ENCODE measurements around the gene ATP1A1. TPM values are rescaled to one million over a fixed set of nuclear protein-coding genes. Genes with fewer than 3 reads are reported as not detected.

ATP1A1 gene
- total and polyA plus RNA-seq, 9 of the 15 experiments (the other 6 are each of a cell fraction or from before 2014, with no cell fraction given) = 99.3 to 513 (median 234) TPM

DNA sequence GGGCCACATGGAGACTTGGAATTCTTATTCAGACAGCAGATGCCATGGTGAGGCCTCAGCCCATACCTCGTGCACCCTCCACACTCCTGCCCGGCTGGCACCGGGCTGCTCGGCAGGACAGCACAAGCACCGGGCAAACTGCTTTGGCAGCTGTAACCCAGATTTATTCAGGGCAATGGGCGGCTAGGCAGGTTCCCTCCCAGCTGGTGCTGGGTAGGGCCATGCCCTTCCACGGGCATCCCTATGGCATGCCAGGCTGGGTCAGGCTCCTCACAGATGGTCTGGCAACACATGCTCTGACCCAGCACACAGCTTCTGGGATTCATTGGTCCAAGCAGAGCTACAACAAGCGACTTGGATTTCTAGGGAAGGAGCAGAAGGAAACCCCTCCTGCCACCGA, 53.4 kb downstream of the ATP1A1 start:
- H3K4me1 ChIP-seq (replicated peaks in 1 of 2; ENCODE audit: control insufficient read depth in 2 of 2, insufficient read depth in 2 of 2, low read length in 2 of 2) = peaks cover 9 to 13% of the 10 kb centered on the region in 2 experiments; a peak in 3 of 5 replicates
- FAIRE-seq (no peak), DNase-seq (ENCODE audit: extremely low read depth in 1 of 4, low spot score in 3 of 4) (no peak), ATAC-seq (no peak)
- POLR2A ChIA-PET = interaction anchor here (0.6 to 1.2 kb wide), 3 partner anchors 9 to 907 kb away, joined by 3 to 6 read pairs (median 3); no protein-coding TSS in a partner anchor
- in situ Hi-C loops (cut with MboI) (no loop called here), intact Hi-C loops (cut with micrococcal nuclease) (no loop called here)
- CTCF ChIA-PET (ENCODE audit: low intra/inter-chr PET ratio) = no interaction called here
- H3K79me2 ChIP-seq (ENCODE audit: control insufficient read depth, insufficient read depth, low read length) = no peaks in the 10 kb centered on the region
- H3K4me2 ChIP-seq (ENCODE audit: insufficient read depth, low read length) = no peak overlapping the region
- H3K36me3 ChIP-seq (ENCODE audit: control insufficient read depth, insufficient read depth, low read length) = no peaks in the 10 kb centered on the region
- H3K27ac ChIP-seq (ENCODE audit: extremely low read depth, low read depth, low read length) = no peak overlapping the region
- no peaks in the 10 kb centered on the region for H3K9me1 ChIP-seq (ENCODE audit: control insufficient read depth, insufficient read depth, low read length)
- H2AFZ ChIP-seq (ENCODE audit: low read depth, low read length) = no peak overlapping the region
- H3K9ac ChIP-seq (ENCODE audit: insufficient read depth in 1 of 2, low read depth in 2 of 2, low read length in 2 of 2) = peak overlapping the region in 1 of 2 experiments; percentile 40; a peak in 1 of 4 replicates
- BruUV-seq (replicated peaks) = no TSS peak
- no peak overlapping the region for H3K4me3 ChIP-seq
- H4K20me1 ChIP-seq (replicated peaks; ENCODE audit: control insufficient read depth, insufficient read depth, low read length) = no peaks in the 10 kb centered on the region
- H3K9me3 ChIP-seq (replicated peaks; ENCODE audit: control insufficient read depth, insufficient read depth, low read depth, low read length) = no peaks in the 10 kb centered on the region
- WGBS (ENCODE audit: insufficient coverage, low coverage, missing lambda C conversion rate) = 59% methylated on average over 9 of the region's 9 CpGs
- H3K27me3 ChIP-seq (ENCODE audit: control insufficient read depth in 2 of 2, insufficient read depth in 2 of 2, low read length in 2 of 2) = no peaks in the 10 kb centered on the region; a peak in 1 of 5 replicates
- TF ChIP-seq ILF3 (IDR thresholded peaks at IDR 0.05; ENCODE audit: borderline replicate concordance) = no peak
- TF ChIP-seq CEBPG (CRISPR knock-in tag; IDR thresholded peaks at IDR 0.05) = no peak
- TF ChIP-seq CEBPG (tag; conservative IDR thresholded peaks at IDR 0.05 in 1 of 2, IDR thresholded peaks at IDR 0.05 in 1 of 2) = no peak
- TF ChIP-seq, protein P1, sequence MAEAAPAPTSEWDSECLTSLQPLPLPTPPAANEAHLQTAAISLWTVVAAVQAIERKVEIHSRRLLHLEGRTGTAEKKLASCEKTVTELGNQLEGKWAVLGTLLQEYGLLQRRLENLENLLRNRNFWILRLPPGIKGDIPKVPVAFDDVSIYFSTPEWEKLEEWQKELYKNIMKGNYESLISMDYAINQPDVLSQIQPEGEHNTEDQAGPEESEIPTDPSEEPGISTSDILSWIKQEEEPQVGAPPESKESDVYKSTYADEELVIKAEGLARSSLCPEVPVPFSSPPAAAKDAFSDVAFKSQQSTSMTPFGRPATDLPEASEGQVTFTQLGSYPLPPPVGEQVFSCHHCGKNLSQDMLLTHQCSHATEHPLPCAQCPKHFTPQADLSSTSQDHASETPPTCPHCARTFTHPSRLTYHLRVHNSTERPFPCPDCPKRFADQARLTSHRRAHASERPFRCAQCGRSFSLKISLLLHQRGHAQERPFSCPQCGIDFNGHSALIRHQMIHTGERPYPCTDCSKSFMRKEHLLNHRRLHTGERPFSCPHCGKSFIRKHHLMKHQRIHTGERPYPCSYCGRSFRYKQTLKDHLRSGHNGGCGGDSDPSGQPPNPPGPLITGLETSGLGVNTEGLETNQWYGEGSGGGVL (CRISPR knock-in tag; IDR thresholded peaks at IDR 0.05) = no peak
- TF ChIP-seq, protein P2, sequence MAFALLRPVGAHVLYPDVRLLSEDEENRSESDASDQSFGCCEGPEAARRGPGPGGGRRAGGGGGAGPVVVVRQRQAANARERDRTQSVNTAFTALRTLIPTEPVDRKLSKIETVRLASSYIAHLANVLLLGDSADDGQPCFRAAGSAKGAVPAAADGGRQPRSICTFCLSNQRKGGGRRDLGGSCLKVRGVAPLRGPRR (CRISPR knock-in tag; IDR thresholded peaks at IDR 0.05) = no peak
- no peak for TF ChIP-seq ZNF175 (CRISPR knock-in tag; IDR thresholded peaks at IDR 0.05; ENCODE audit: low read depth)
- TF ChIP-seq KLF6 (CRISPR knock-in tag; IDR thresholded peaks at IDR 0.05; ENCODE audit: borderline replicate concordance) = no peak
- TF ChIP-seq BCOR (IDR thresholded peaks at IDR 0.05) = no peak
- TF ChIP-seq SNAPC5 (CRISPR knock-in tag; IDR thresholded peaks at IDR 0.05) = no peak
- TF ChIP-seq ZNF589 (CRISPR knock-in tag; IDR thresholded peaks at IDR 0.05; ENCODE audit: low read depth) = no peak
- no peak for TF ChIP-seq RBM14 (IDR thresholded peaks at IDR 0.05; ENCODE audit: borderline replicate concordance, insufficient read depth, low read depth, low read length)
- TF ChIP-seq E2F4 (CRISPR knock-in tag; IDR thresholded peaks at IDR 0.05; ENCODE audit: low read depth) = no peak
- TF ChIP-seq KAT2B (IDR thresholded peaks at IDR 0.05; ENCODE audit: low read depth, low read length) = no peak
- TF ChIP-seq FOXK1 (CRISPR knock-in tag; IDR thresholded peaks at IDR 0.05; ENCODE audit: borderline replicate concordance) = no peak
- no peak for TF ChIP-seq TSC22D4 (tag; IDR thresholded peaks at IDR 0.05)
- no peak for TF ChIP-seq NR2C1 (IDR thresholded peaks at IDR 0.05)
- no peak for TF ChIP-seq NR2C1 (tag; IDR thresholded peaks at IDR 0.05)
- no peak for TF ChIP-seq MTA2 (IDR thresholded peaks at IDR 0.05; ENCODE audit: low read depth)
